K562 (cell line): ENCODE results near the gene CCDC68.

Experiments
- ELF1 ChIP-seq: fragments of 200-800 bp; sonication (Bioruptor generic); IDR thresholded peaks from 2 replicates; pipeline ENCODE4 v1.6.1; 2016; ENCODE audit warnings: missing genetic modification characterization, missing compliant biosample characterization
- YY1 ChIP-seq, 3 experiments: IDR thresholded peaks; 2 replicates each; pipeline ENCODE4 v1.6.1; 2011; ENCODE audit warnings: low read length in 2 of 3, mild to moderate bottlenecking in 2 of 3, moderate library complexity in 2 of 3, borderline replicate concordance in 1 of 3, control low read depth in 1 of 3, low read depth in 1 of 3; ENCODE audit not compliant: insufficient read depth in 3 of 3, insufficient replicate concordance in 2 of 3, control insufficient read depth in 1 of 3, insufficient read length in 1 of 3; ENCODE audit errors: extremely low read depth in 1 of 3
- TF ChIP-seq, protein P1 (sequence below): sonication (generic); formaldehyde crosslinking; IDR thresholded peaks from 2 replicates; pipeline ENCODE4 v1.9.0; 2022; ENCODE audit warnings: mild to moderate bottlenecking, missing genetic modification reagents

DNA sequence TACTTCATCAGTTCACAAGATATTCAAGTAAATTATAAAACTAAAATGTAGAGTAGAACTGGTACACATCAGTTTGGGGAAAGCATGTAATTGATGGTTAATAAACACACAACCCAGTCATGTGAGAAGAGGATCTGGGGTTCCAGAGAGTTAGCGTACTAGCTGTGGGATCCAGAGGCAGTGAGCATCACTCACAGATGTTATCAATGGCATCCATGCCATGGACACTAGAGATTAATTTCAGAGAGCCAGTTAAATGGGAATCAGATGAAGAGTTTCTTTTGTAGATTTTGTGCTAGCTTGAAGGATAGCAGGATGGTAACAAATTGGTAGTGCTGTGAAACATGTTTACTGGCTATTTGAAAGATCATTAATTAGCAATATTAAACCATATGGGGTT lies 21.8 kb upstream of the CCDC68 start:
- TF ChIP-seq, protein P1, sequence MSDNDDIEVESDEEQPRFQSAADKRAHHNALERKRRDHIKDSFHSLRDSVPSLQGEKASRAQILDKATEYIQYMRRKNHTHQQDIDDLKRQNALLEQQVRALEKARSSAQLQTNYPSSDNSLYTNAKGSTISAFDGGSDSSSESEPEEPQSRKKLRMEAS (CRISPR knock-in tag) = no peak
- TF ChIP-seq YY1 (IDR thresholded peaks at IDR 0.05; ENCODE audit: borderline replicate concordance in 1 of 3, control insufficient read depth in 1 of 3, extremely low read depth in 1 of 3, insufficient read depth in 3 of 3, insufficient read length in 1 of 3, insufficient replicate concordance in 2 of 3, low read depth in 1 of 3, low read length in 2 of 3) (no peak), ELF1 (tag) (no peak)
